Measurements from ENCODE around the gene NPFF.

The NPFF gene

DNA sequence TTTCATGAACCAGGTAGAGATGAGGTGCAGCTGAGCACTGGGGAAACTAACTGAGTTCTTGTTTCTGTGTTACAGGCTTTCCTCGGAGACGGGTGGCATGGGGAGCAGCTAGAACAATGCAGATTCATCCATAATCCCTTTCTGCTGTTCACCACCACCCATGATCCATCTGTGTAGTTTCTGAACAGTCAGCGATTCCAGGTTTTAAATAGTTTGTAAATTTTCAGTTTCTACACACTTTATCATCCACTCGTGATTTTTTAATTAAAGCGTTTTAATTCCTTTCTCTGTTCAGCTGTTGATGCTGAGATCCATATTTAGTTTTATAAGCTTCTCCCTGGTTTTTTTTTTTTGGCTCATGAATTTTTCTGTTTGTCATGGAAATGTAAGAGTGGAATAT, 28.0 kb downstream of the NPFF start:
- no peak for FAIRE-seq

DNA sequence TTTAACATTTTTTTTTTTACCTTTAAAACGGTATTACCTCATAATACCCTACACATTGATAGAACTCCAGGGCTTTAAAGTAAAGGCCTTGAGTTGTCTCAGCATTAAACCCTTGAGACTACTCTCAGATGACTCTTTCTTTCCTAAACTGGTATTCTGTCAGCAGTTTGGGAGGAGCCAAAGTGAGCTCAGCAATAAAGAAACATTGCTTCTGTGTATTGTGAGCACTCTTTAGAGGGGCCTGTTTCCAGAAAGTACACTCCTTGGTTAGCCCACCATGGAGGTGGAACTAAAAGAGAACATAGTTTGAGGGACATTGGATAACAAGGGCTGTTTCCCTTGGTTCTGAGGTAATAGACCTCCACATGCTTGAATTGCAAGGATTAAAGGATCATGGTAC, 28.4 kb downstream of the NPFF start:
- FAIRE-seq (no peak), DNase-seq (ENCODE audit: insufficient read length, low spot score) (no peak)

More for the DNA sequence above, 28.0 kb downstream of the NPFF start:
- no peak for DNase-seq (ENCODE audit: insufficient read length, low spot score)

DNA sequence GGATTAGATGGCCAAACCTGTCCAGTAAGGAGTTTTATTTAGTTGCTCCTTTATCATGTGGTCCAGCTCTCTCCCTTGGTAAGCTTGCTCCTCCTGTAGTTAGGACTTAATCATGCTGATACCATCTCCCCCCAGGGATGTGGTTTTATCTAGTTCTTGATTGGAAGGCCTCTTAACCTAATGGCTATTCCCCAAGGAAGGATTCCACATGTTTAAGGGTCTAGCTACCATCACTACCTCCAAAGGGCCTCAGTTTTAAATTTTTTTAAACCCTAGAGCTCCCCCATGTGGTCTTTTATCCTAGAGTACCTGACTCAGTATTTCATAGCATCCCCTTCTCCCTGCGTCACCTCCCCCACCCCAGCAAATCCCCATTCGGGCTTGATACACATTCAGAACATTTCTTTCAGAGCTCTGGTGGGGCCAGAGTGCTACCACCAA, 30.5 kb downstream of the NPFF start:
- FAIRE-seq (no peak), DNase-seq (ENCODE audit: insufficient read length, low spot score) (no peak)

DNA sequence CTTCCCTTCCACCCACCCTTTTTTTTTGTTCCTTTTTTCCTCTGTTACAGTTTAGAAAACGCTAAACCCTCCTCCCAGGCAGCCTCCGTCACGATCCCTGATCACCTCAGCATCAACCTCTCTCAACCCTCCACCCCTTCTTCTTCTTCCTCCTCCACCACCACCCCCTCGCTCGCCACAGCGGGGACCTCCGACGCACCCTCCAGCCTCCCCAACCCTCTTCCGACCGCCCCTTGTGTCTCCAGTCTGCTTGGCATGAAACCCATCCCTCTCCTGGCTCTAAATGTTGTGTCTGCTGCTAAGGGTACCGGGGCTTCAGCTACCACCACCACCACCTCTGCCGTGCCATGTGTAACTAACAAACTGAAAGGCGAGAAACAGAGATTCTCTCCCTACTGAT, 32.5 kb downstream of the NPFF start:
- DNase-seq (ENCODE audit: insufficient read length, low spot score) (no peak), FAIRE-seq (no peak)

DNA sequence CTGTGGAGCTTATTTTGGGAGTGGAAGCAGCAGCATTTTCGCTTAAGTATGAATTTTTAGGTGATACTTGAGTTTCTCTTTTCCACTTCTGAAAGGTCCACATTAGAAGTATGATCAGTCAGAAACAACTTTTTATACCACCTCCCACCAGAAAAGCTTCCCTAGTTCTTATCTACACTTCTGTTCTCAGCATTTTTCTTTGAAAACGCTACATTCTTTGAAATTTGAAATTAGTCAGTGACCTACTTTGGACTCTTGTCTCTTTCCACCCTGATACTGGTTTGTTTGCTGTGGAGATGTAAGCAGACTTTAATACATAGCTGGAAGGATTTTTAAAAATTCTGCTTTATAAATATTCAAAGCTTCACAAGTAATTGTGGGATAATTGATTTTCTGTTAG, 33.2 kb downstream of the NPFF start:
- FAIRE-seq (no peak), DNase-seq (ENCODE audit: insufficient read length, low spot score) (no peak)

DNA sequence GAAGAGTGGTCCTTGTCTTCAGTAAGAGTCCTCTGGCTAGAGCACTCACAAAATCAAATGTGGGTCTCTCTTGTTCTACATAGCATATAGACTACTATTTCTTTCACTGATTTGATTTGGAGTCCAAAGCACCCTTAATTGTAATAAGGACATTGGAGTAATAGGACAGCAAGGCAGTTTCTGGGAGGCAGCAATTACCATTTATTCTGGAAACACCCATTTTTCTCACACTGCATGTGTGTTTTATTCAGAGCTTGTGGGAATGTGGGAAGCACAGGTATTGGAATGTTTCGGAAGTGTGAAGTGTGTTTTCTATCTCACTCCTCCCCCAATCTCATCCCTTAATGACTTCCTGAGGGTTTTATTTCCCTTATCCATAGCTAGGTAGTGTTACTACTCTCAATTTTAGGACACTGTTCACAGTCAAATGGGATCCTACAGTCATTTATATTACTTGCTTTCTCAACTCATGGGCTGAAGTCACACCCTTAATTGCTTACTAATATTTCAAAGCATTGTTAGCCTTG, 35.2 kb downstream of the NPFF start:
- FAIRE-seq (no peak), DNase-seq (ENCODE audit: insufficient read length, low spot score) (no peak)

DNA sequence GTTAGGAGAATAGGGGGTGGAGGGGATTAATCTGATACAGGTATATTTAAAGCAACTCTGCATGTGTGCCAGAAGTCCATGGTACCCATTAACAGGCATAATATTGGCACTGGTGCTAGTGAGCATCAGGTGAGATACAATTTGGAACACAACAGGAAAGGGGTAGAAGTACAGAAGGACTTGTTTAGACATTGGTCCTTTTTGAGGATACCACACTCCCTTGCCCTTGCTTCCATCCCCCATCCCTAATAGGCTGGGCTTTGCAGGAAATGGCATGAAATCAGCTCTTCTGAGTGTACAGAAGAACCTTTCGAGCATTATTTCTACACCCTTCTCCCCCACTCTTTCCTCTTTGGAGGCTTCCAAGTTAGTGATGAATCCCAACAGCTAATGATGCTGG, 39.0 kb downstream of the NPFF start:
- FAIRE-seq: no peak
- no peak for DNase-seq (ENCODE audit: insufficient read length, low spot score)

DNA sequence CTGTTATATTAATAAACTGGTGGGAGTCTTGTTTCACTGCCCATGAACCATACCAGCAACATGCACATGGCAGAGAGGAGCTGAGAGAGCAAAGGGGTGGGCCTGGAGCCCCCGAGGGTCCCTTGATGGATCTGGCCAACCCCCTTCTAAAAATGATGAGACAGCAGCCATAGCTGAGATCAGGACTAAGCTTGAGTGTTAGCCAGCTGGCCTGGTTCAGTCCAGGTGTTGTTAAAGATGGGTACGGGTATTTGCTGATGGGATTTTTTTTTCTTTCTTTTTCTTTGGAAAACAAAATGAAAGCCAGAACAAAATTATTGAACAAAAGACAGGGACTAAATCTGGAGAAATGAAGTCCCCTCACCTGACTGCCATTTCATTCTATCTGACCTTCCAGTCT, 39.4 kb downstream of the NPFF start:
- FAIRE-seq (no peak), DNase-seq (ENCODE audit: insufficient read length, low spot score) (no peak)

DNA sequence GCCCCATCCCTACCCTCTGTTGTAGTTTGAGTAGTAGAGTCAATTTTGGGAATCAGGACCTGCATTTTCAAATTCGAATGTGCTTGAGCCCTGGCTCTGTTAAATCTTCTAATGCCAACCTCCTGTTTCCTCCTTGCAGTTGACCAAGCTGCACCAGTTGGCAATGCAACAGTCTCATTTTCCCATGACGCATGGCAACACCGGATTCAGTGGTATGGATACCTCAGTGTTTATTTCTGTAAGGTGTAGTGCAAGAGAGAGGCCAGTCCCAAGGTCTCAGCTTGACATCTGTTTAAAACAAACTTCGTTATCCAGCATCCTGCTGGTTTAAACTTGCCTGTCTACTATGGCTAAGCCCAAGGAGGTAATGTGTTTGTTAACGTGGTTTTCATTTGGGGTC, 40.2 kb downstream of the NPFF start:
- FAIRE-seq: no peak

DNA sequence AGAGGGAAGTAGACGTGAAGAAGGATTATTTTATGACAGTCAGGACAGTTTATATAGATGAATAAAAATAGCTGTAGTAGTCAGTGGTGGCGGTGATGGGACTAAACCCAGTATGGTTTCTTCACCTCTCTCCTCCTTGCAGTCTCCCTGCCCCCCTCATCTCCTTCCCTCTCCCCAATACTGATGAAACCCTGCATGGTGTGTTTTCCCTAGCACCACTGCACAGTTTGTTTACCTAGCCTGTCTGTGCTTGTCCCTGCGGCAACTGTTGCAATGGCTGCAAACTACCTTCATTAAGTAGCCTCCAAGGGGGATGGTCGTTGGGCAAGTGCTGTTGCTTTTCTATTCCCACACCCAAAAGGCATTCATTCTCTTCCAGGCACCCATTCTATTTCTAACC, 40.6 kb downstream of the NPFF start:
- DNase-seq (ENCODE audit: insufficient read length, low spot score): no peak

More for the DNA sequence above, 40.2 kb downstream of the NPFF start:
- DNase-seq (ENCODE audit: insufficient read length, low spot score): no peak

DNA sequence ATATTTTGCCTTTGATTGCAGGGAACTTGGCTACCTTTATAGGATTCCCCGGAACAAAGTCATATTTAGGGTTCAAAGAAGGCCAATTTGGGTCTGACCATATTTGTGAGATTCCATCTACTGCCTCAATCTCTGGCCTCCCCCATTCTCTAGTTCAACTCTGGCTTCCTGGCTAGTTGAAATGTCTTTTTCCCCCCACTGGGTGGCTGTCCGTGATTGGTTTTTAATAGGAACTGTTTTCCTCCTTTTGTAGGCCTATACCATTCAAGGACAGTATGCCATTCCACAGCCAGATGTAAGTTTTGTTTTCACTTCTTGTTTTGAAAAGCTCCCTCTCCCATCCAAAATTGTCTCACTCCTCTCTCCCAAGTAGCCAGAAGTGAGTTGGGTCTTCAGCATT, 41.6 kb downstream of the NPFF start:
- FAIRE-seq (no peak), DNase-seq (ENCODE audit: insufficient read length, low spot score) (no peak)

More for the DNA sequence above, 40.6 kb downstream of the NPFF start:
- FAIRE-seq: no peak

DNA sequence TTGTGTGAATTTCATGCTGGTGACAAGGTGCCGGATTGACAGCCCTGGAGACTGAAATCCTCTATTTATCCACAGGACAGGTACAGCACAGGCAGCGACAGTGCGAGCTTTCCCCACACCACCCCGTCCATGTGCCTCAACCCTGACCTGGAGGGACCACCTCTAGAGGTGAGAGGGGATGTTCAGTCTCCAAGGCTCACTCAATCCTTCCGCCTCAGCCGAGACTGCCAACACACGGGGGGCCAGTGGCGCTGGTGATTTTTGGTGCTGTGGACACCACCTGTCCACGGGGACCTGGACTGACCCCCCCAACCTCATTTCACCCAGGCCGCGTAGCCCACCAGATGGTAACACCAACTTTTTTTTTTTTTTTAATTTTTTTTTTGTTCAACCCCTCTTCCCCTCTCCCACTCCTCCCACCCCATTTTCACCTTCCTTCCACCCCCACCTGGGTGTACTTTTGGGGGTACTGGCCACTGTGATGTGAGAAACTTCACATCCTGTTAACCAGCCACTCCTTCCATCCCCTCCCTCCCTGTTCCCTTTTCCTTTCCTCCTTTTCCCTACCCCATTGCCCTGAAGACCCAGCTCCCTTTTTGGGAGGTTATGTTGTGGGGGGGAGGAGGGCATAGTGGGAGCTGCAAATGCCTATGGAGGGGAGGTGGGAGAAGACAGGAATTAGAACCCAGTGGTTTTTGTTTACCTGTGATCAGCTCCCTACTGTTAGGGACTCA, 42.4 kb downstream of the NPFF start:
- FAIRE-seq (no peak), DNase-seq (ENCODE audit: insufficient read length, low spot score) (no peak)

DNA sequence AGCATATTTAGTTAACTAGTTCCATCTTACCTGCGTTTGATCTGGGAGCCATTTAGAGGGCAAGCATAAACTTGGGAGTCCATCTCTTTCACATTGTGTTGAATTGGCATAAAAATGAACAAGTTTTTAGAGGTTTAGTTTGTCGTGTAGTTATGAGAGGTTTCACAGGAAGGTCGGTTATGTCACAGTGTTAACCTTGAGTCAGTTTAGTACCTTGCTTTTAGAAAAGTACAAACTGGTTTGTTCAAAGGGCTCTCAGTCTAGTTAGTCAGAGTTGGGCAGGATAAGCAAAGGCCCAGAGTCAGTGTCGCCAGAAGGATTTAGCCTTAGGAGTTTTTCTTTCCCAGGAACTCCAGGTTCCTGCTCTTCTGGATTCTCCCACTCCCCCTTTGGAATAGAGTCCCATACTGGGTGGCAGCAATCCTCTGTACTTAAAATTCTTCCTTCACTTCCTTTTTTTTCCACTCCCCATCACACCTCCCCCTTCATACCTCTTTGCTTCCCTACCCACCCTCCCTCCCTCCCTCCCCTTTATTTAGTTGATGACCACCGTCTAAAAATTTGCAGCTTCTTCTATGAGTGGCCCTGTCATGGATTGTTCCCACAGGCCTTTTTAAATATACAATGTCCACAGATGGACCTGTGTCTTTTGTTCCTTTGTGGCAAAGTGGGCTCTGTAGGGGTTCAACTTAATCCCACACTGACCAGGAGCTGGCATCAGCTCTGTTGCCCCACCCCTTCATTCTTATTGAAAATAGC, 43.3 kb downstream of the NPFF start:
- FAIRE-seq: no peak
- DNase-seq (ENCODE audit: insufficient read length, low spot score): no peak

DNA sequence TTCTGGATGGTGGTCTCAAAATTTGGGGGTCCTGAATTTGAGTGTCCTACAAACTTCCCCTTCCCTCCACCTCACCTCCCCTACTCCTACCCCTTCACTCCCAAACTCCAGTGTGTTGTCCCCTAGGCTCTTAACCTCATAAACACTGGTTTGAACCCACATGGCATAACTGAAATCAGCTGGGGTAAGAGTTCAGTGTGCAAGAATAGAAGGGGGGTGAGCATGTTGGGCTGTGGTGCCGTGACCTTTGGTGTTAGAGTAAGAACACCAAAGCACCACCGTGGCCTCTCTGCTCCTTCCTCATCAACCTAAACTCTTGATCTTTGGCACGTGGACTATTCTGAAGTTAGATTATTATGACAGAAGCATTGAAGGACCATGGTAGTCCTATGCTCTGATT, 44.3 kb downstream of the NPFF start:
- DNase-seq (ENCODE audit: insufficient read length, low spot score) (no peak), FAIRE-seq (no peak)

DNA sequence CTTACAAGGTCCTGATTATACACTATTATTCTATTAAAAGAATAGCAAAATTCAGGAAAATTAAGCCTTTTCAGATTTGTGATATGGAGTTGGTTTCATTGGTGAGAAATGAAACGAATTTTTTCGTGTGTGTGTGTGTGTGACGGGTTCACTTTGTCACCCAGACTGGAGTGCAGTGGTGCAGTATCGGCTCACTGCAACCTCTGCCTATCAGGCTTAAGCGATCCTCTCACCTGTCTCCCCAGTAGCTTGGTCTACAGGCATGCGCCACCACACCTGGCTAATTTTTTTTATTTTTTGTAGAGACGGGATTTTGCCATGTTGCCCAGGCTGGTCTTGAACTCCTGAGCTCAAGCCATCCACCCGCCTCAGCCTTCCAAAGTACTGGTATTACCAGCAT, 45.7 kb downstream of the NPFF start:
- FAIRE-seq (no peak), DNase-seq (ENCODE audit: insufficient read length, low spot score) (no peak)

DNA sequence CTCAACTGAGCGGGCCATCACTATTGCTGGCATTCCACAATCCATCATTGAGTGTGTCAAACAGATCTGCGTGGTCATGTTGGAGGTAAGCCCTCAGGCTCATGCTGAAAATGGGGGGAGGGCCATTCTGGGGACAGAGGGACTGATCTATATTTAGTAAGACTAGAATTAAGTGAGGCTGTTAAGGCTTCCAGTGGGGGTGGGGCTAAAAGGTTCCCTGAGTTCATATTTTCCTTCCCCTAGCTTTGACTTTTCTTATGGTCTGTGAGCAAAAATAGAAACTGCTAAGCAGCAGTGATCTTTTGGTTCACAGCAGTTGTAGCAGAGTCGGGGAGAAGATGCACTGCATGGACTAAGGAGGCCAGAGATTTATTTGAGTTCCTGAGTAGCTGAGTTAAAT, 46.2 kb downstream of the NPFF start:
- no peak for FAIRE-seq
- no peak for DNase-seq (ENCODE audit: insufficient read length, low spot score)

DNA sequence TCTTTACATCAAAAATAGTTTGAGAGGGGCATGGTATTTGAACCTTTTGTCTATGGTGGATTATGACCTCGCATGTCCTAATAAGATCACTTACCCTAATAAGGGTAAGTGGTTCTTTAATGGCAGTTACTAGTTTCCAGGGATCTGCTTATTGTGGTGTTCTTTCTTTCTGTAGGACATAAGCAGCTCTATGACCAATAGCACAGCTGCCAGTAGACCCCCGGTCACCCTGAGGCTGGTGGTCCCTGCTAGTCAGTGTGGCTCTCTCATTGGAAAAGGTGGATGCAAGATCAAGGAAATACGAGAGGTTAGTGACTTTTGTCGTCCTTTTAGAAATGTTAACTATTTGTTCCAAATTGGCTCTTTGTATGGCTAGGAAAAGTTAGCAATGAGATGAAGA, 48.2 kb downstream of the NPFF start:
- DNase-seq (ENCODE audit: insufficient read length, low spot score) (no peak), FAIRE-seq (no peak)

Data from HTR-8/SVneo (cell line).